PFSK-1 (cell line): ENCODE results near the gene SCO1.

Experiments used
- FOXP2 ChIP-seq: optimal IDR thresholded peaks from 2 replicates; pipeline ENCODE3; 2011; ENCODE audit warnings: borderline replicate concordance, control low read depth, inconsistent platforms; ENCODE audit not compliant: insufficient read depth; ENCODE audit errors: extremely low read length, extremely low read depth
- POLR2AphosphoS5 ChIP-seq: IDR thresholded peaks from 2 replicates; pipeline ENCODE4 v1.6.1; 2012; ENCODE audit warnings: low read depth, mild to moderate bottlenecking, control low read depth, low read length, moderate library complexity
- SIN3A ChIP-seq: IDR thresholded peaks from 2 replicates; pipeline ENCODE4 v1.6.1; 2012; ENCODE audit warnings: mild to moderate bottlenecking, low read length, moderate library complexity, borderline replicate concordance; ENCODE audit not compliant: insufficient read depth
- TAF1 ChIP-seq: IDR thresholded peaks from 2 replicates; pipeline ENCODE4 v1.6.1; 2012; ENCODE audit warnings: low read length, control low read depth, borderline replicate concordance; ENCODE audit not compliant: insufficient read depth

- TF ChIP-seq TAF1 (no peak), SIN3A (no peak), POLR2AphosphoS5 (no peak), FOXP2 (no peak)
Measured at GRCh38 chr17:10699856-10700255, 2.5 kb upstream of the SCO1 start.
